HL-60 (cell line): Measurements from ENCODE around the gene E2F4.

Experiments used
- DNase-seq, 2 experiments: peaks; one replicate each; pipeline ENCODE4 v3.0.0-alpha.2; 2010 to 2020; ENCODE audit warnings: low read depth in 1 of 2, low spot score in 1 of 2
- H3K27ac ChIP-seq: fragments of 250-450 bp; sonication (Bioruptor Pico); replicated peaks from 2 replicates; pipeline ENCODE4 v1.5.1; 2020; ENCODE audit warnings: mild to moderate bottlenecking, moderate library complexity
- H3K27me3 ChIP-seq: fragments of 250-450 bp; sonication (Bioruptor Pico); 2 replicates; pipeline ENCODE4 v1.5.1; 2021; ENCODE audit warnings: mild to moderate bottlenecking, moderate library complexity; ENCODE audit not compliant: insufficient read depth, poor library complexity, severe bottlenecking
- H3K4me3 ChIP-seq: replicated peaks from 2 replicates; pipeline ENCODE4 v1.5.1; 2011; ENCODE audit warnings: mild to moderate bottlenecking, control low read depth, low read length; ENCODE audit not compliant: insufficient read depth
- CTCF ChIP-seq: IDR thresholded peaks from one replicate; pipeline ENCODE4 v1.5.1; 2011; ENCODE audit warnings: low read length, control low read depth, inconsistent platforms; ENCODE audit not compliant: insufficient read depth
- GABPA ChIP-seq: IDR thresholded peaks from 2 replicates; pipeline ENCODE4 v1.6.1; 2012; ENCODE audit warnings: low read depth
- POLR2AphosphoS5 ChIP-seq: IDR thresholded peaks from 2 replicates; pipeline ENCODE4 v1.6.1; 2012; ENCODE audit warnings: low read depth
- REST ChIP-seq: IDR thresholded peaks from 2 replicates; pipeline ENCODE4 v1.6.1; 2012; ENCODE audit warnings: low read depth; ENCODE audit not compliant: insufficient replicate concordance
- SPI1 ChIP-seq: IDR thresholded peaks from 2 replicates; pipeline ENCODE4 v1.6.1; 2012; ENCODE audit warnings: low read depth, mild to moderate bottlenecking, borderline replicate concordance

Gene E2F4

GRCh38 chr16:67186550-67186950 is 5.4 kb upstream of the E2F4 start:
- H3K27me3 ChIP-seq, result peaks cover 7% of the 10 kb centered on the region
- no peak for TF ChIP-seq POLR2AphosphoS5
- no peak for TF ChIP-seq CTCF
- TF ChIP-seq GABPA, result no peak
- no peak for TF ChIP-seq REST
- no peak for TF ChIP-seq SPI1
- no peak overlapping the region for H3K27ac ChIP-seq
- no peak for DNase-seq
- no peak overlapping the region for H3K4me3 ChIP-seq

GRCh38 chr16:67187175-67187890 is 4.6 kb upstream of the E2F4 start:
- no peak for DNase-seq
- TF ChIP-seq REST, result no peak
- TF ChIP-seq SPI1, result no peak
- TF ChIP-seq POLR2AphosphoS5, result no peak
- no peak for TF ChIP-seq GABPA
- no peak for TF ChIP-seq CTCF
- H3K27ac ChIP-seq, result no peak overlapping the region
- peaks cover 7% of the 10 kb centered on the region for H3K27me3 ChIP-seq
- no peak overlapping the region for H3K4me3 ChIP-seq

- no peak for DNase-seq
- no peak for TF ChIP-seq POLR2AphosphoS5
- TF ChIP-seq SPI1, result no peak
- TF ChIP-seq REST, result no peak
- TF ChIP-seq GABPA, result no peak
- no peak for TF ChIP-seq CTCF
Observed at GRCh38 chr16:67188323-67188722, 3.6 kb upstream of the E2F4 start.

More at GRCh38 chr16:67188323-67188722, 3.6 kb upstream of the E2F4 start:
- Histone ChIP-seq H3K4me3 (no peak overlapping the region), H3K27me3 (peaks cover 7% of the 10 kb centered on the region), H3K27ac (no peak overlapping the region)
